Gastroesophageal sphincter (tissue), 4 donors: ENCODE results near the gene MGLL. TPM values are rescaled to one million over a fixed set of nuclear protein-coding genes. Genes with fewer than 3 reads are reported as not detected.
A peak's percentile ranks its signal among the peaks of the same experiment; 100 is the strongest.

ENCODE experiments used
- ATAC-seq: fragments of 150-250 bp; one replicate; pipeline ENCODE4 v1.9.1; 2016; ENCODE audit warnings: mild to moderate bottlenecking, moderate library complexity
- H3K27ac ChIP-seq, 4 donors: fragments of 200-600 bp; sonication (generic) in 3 of 4; 1 replicate in 3 of 4; 2 replicates in 1 of 4; pipeline ENCODE4 v1.5.1; 2016 to 2019
- H3K27me3 ChIP-seq: fragments of 200-600 bp; sonication (generic); one replicate; pipeline ENCODE4 v1.5.1; 2019
- H3K36me3 ChIP-seq, 2 donors: fragments of 200-600 bp; sonication (generic); one replicate each; pipeline ENCODE4 v1.5.1; 2019; ENCODE audit warnings: control low read depth in 1 of 2
- H3K4me1 ChIP-seq, 3 donors: fragments of 200-600 bp; sonication (generic); 1 replicate in 2 of 3; 2 replicates in 1 of 3; pipeline ENCODE4 v1.5.1; 2016 to 2019; ENCODE audit warnings: control low read depth in 2 of 3
- H3K4me3 ChIP-seq, 2 donors: fragments of 200-600 bp; sonication (generic); one replicate each; pipeline ENCODE4 v1.5.1; 2019; ENCODE audit warnings: mild to moderate bottlenecking in 1 of 2, moderate library complexity in 1 of 2
- H3K9me3 ChIP-seq, 3 donors: fragments of 200-600 bp; sonication (generic); one replicate each; pipeline ENCODE4 v1.5.1; 2017 to 2019; ENCODE audit warnings: control low read depth in 2 of 3
- EP300 ChIP-seq: sonication (generic); formaldehyde crosslinking; IDR thresholded peaks from one replicate; pipeline ENCODE4 v1.6.1; 2017; ENCODE audit warnings: antibody characterized with exemption, mild to moderate bottlenecking
- POLR2A ChIP-seq, 2 donors: fragments of 450-650 bp; IDR thresholded peaks; one replicate each; pipeline ENCODE4 v1.6.1; 2017; ENCODE audit warnings: antibody characterized with exemption in 2 of 2, mild to moderate bottlenecking in 2 of 2, moderate library complexity in 1 of 2
- POLR2AphosphoS5 ChIP-seq: sonication (generic); formaldehyde crosslinking; IDR thresholded peaks from one replicate; pipeline ENCODE4 v1.6.1; 2017; ENCODE audit warnings: antibody characterized with exemption
- WGBS, 2 donors: methylation state at CpG; one replicate each; pipeline ENCODE4 v1.1.5; 2018; ENCODE audit warnings: low coverage in 1 of 2; 5-methylcytosine and 5-hydroxymethylcytosine counted together
- total RNA-seq, 4 donors: library from RNA; depleted of rRNA; stranded (reverse); fragments of >200 nt; gene quantifications; one replicate each; pipeline ENCODE4 v1.1.0, GENCODE V29; 2016
- TF ChIP-seq, protein P1 (sequence below), 4 experiments: fragments of 200-600 bp in 2 of 4; fragments of 450-650 bp in 2 of 4; sonication (generic) in 1 of 4; IDR thresholded peaks; one replicate each; pipeline ENCODE4 v1.5.1; 2017 to 2019; ENCODE audit warnings: antibody characterized with exemption in 4 of 4, mild to moderate bottlenecking in 2 of 4, moderate library complexity in 2 of 4

Gene MGLL
- total RNA-seq, 4 donors from 2014 or later = 39.2 to 171 (median 55.8) TPM

DNA sequence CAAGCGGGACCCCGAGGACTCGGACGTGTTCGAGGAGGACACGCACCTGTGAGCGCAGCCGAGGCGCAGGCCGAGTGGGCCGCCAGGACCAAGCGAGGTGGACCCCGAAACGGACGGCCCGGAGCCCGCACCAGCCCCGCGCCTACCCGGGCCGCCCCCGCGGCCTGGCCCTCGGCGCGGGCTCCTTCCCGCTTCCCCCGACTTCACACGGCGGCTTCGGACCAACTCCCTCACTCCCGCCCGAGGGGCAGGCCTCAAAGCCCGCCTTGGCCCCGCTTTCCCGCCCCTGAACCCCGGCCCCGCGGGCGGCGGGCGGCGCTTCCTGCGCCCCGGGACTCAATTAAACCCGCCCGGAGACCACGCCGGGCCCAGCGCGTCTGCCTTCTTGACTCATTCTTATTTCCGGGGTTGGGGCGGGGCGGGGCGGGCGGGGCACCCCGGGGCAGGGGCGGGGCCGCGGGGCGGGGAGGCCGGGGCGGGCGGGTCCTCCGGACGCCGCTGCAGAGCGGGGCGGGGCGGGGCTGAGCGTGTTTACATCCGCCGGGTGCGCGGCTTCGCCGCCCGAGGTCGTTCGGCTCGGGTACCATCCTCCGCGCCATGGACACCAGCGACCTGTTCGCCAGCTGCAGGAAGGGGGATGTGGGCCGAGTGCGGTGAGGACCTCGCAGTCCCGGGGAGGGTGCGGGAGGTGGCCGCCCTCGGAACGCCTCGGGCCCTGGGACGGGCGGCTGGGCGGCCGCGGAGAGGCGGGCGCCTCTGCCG, 149.7 kb downstream of the MGLL start, which contains the start of gene ABTB1:
Gene ABTB1 (plus strand): TSS at position 524 of the 762 bp plus-strand sequence. CDS start 74 bp downstream, at position 598.
- Histone ChIP-seq H3K9me3 (no peaks in the 10 kb centered on the region), H3K27ac (peak within 1 kb of the TSS; percentile 73 to 93 (median 90)), H3K4me1 (peaks cover 2 to 51% (median 17%) of the 10 kb centered on the region in 3 donors), H3K4me3 (peak within 1 kb of the TSS; percentile 82 to 99), H3K36me3 (peaks cover 0 to 28% of the 10 kb centered on the region in 2 donors), H3K27me3 (no peaks in the 10 kb centered on the region)
- ATAC-seq = peak; percentile 90
- peak; percentile 71 to 80 for TF ChIP-seq POLR2A (IDR thresholded peaks at IDR 0.05)
- TF ChIP-seq, protein P1, sequence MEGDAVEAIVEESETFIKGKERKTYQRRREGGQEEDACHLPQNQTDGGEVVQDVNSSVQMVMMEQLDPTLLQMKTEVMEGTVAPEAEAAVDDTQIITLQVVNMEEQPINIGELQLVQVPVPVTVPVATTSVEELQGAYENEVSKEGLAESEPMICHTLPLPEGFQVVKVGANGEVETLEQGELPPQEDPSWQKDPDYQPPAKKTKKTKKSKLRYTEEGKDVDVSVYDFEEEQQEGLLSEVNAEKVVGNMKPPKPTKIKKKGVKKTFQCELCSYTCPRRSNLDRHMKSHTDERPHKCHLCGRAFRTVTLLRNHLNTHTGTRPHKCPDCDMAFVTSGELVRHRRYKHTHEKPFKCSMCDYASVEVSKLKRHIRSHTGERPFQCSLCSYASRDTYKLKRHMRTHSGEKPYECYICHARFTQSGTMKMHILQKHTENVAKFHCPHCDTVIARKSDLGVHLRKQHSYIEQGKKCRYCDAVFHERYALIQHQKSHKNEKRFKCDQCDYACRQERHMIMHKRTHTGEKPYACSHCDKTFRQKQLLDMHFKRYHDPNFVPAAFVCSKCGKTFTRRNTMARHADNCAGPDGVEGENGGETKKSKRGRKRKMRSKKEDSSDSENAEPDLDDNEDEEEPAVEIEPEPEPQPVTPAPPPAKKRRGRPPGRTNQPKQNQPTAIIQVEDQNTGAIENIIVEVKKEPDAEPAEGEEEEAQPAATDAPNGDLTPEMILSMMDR (IDR thresholded peaks at IDR 0.05) = no peak
- peak; percentile 92 for TF ChIP-seq POLR2AphosphoS5
- no CpG with 5 or more reads among the region's 102 CpGs for WGBS, 2 donors

DNA sequence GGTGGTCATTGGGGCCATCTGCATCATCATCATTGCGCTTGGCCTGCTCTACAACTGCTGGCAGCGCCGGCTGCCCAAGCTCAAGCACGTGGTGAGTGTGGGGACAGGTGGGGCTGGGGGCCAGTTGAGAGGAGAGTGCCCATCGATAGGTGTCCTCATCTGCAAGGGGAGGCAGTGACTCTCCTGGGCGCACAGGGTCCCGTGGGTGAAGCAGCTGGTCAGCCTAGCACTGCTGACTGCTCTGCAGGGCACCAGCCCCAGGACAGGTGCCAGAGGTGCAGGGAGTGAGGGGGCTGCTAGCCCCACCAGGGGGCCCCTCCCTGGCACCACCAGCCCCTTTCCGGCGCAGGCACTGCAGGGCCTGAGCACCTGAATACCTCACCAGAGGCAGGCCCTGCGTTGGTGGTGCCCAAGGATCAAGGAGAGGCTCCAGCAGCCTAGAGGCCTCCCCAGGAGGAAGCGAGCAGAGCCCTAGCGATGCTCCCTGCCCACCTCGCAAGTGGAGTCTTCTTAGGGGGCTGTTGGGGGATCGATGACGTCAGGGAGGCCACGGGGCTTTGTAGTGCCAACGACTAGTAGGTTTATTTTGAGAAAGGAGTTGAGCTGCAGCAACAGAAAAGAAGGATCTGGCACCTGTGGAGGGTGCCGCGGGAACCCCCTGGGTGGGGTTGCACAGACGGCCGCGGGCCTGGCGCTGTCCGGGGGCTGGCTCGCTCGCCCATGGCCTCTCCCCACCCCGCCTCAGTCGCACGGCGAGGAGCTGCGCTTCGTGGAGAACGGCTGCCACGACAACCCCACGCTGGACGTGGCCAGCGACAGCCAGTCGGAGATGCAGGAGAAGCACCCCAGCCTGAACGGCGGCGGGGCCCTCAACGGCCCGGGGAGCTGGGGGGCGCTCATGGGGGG, 150.5 kb downstream of the MGLL start:
- peaks cover 0 to 20% of the 10 kb centered on the region in 2 donors for H3K36me3 ChIP-seq
- no peaks in the 10 kb centered on the region for H3K9me3 ChIP-seq
- no CpG with 5 or more reads among the region's 44 CpGs for WGBS, 2 donors
- peaks cover 2 to 51% (median 17%) of the 10 kb centered on the region in 3 donors for H3K4me1 ChIP-seq
- H3K27me3 ChIP-seq = no peaks in the 10 kb centered on the region
- peak overlapping the region; percentile 73 to 93 (median 90) for H3K27ac ChIP-seq
- H3K4me3 ChIP-seq = peak overlapping the region; percentile 82 to 99
- ATAC-seq = peak; percentile 18
- TF ChIP-seq POLR2A (IDR thresholded peaks at IDR 0.05) (no peak), POLR2AphosphoS5 (no peak), EP300 (no peak)
- TF ChIP-seq, protein P1 (IDR thresholded peaks at IDR 0.05) = no peak

DNA sequence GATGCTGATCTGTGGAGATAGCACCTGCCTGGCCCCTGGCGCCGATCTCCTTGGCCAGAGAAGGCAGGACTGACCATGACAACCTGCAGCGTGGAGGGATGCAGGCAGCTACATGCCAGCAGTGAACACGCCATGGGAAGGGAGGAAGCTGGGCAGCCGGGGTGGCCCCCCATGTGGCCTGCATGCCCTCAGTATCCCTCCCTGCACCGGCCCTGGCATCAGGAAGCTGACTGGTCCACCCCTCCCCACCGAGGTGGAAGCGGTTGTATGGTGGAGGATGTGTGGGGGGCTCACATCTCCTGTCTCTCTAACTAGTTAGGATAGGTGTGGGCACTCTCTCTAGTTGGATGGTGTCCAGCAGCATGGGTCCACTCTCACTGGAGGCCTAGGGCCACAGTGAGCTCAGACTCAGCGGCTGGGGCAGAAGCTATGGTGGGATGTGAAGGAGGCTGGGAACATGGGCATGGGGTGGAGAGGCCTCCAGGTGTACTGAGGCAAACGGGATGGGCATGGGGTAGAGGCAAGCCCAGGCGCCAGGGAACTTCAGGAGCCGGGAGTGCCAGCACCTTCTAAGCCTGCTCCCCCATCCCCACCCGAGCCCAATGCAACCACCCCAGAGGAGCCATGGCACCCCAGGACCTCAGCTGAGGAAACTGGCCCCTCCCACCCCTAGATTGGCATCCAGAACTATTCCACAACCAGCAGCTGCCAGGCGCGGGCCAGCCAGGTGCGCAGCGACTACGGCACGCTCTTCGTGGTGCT, 151.4 kb downstream of the MGLL start:
- WGBS, 2 donors = 84% methylated on average over 4 of the region's 20 CpGs; no CpG with 5 or more reads in 1 of the 2 donors
- Histone ChIP-seq H3K36me3 (peaks cover 0 to 12% of the 10 kb centered on the region in 2 donors), H3K4me3 (no peak overlapping the region), H3K27me3 (no peaks in the 10 kb centered on the region), H3K27ac (no peak overlapping the region), H3K9me3 (no peaks in the 10 kb centered on the region), H3K4me1 (peaks cover 2 to 44% (median 17%) of the 10 kb centered on the region in 3 donors)
- TF ChIP-seq POLR2AphosphoS5 = no peak
- no peak for TF ChIP-seq EP300
- TF ChIP-seq, protein P1 (IDR thresholded peaks at IDR 0.05) = no peak
- no peak for TF ChIP-seq POLR2A (IDR thresholded peaks at IDR 0.05)
- no peak for ATAC-seq

DNA sequence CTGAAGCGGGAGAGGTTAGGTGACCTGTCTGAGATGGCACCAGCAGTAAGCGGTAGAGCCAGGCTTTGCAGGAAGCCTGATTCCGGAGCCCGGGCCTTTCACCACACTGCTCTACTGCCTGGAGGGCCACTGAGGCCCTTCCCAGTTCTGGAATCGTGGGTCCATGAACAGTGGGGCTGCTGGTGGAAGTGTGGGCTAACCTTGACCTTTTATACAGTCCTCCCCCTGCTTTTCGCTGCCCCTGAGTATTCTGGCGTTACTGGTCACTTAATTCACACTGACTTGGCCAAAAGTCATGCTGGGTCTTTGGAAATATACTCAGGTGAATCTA, 152.1 kb downstream of the MGLL start:
- Histone ChIP-seq H3K27me3 (no peaks in the 10 kb centered on the region), H3K4me3 (no peak overlapping the region), H3K4me1 (peaks cover 2 to 36% (median 13%) of the 10 kb centered on the region in 3 donors), H3K27ac (no peak overlapping the region), H3K9me3 (no peaks in the 10 kb centered on the region), H3K36me3 (peaks cover 0 to 7% of the 10 kb centered on the region in 2 donors)
- no peak for ATAC-seq
- TF ChIP-seq POLR2AphosphoS5 = no peak
- TF ChIP-seq EP300 = no peak
- TF ChIP-seq, protein P1 (IDR thresholded peaks at IDR 0.05) = no peak
- TF ChIP-seq POLR2A (IDR thresholded peaks at IDR 0.05) = no peak
- 100% methylated on average over 2 of the region's 7 CpGs; no CpG with 5 or more reads in 1 of the 2 donors for WGBS, 2 donors
